Lower leg skin (tissue), 3 donors: ENCODE measurements around the gene ARL10.

Experiments used
- POLR2A ChIP-seq, 2 donors: fragments of 450-650 bp; IDR thresholded peaks; one replicate each; pipeline ENCODE4 v1.6.1; 2016 to 2017; ENCODE audit warnings: antibody characterized with exemption in 2 of 2, mild to moderate bottlenecking in 1 of 2, moderate library complexity in 1 of 2
- TF ChIP-seq, protein P1 (sequence below), 3 donors: fragments of 450-650 bp; IDR thresholded peaks; one replicate each; pipeline ENCODE4 v1.5.1; 2016; ENCODE audit warnings: antibody characterized with exemption in 3 of 3, mild to moderate bottlenecking in 3 of 3, moderate library complexity in 2 of 3

DNA sequence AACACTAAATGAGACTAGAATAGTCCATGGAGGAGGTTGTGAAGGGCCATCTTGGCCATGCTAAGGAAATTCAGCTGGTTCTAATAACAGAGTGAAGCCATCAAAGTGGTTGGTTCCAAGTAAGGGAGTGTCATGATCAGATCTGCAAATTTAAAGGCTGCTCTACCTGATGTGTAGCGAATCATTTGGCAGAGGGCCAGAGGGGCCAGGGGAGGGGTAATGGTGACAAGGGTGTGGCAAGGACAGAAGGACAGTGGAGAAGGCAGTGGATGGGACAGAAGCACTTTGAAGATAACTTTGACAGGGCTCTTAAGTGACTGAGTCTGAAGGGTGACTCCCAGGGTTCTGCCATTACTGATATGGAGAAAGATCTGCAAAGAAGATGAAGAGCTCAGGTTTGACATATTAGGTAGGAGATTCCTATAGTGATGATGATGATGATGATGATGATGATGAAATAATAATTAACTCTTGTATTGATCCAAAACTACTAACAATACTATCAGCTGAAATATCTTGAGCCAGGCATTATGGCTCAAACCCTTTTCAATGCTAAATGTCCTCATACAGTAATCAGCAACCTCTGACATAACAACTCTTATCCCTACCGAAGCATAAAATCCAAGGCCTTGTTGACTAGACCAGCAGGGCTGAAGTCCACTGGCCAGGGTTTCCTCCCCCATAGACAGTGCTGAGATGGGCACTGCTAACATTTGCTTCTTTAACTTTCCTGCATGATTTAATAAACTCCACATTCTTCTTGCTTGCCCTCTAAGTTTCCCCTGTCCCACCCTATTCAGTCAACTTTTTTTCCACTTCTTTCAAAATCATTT lies 23.7 kb upstream of the ARL10 start:
- TF ChIP-seq, protein P1, sequence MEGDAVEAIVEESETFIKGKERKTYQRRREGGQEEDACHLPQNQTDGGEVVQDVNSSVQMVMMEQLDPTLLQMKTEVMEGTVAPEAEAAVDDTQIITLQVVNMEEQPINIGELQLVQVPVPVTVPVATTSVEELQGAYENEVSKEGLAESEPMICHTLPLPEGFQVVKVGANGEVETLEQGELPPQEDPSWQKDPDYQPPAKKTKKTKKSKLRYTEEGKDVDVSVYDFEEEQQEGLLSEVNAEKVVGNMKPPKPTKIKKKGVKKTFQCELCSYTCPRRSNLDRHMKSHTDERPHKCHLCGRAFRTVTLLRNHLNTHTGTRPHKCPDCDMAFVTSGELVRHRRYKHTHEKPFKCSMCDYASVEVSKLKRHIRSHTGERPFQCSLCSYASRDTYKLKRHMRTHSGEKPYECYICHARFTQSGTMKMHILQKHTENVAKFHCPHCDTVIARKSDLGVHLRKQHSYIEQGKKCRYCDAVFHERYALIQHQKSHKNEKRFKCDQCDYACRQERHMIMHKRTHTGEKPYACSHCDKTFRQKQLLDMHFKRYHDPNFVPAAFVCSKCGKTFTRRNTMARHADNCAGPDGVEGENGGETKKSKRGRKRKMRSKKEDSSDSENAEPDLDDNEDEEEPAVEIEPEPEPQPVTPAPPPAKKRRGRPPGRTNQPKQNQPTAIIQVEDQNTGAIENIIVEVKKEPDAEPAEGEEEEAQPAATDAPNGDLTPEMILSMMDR (IDR thresholded peaks at IDR 0.05) = no peak
- TF ChIP-seq POLR2A (IDR thresholded peaks at IDR 0.05) = no peak
